SK-N-SH treated with all-trans-retinoic acid at 6 μM for 48 hours (cell line): ENCODE results near the gene C4BPB.

Experiments used
- ATAC-seq: fragments of 200-7000 bp; cut with Tn5 transposase; 3 replicates; pipeline ENCODE4 v1.9.1; 2020; ENCODE audit warnings: mild to moderate bottlenecking, moderate library complexity
- ARNTL ChIP-seq: fragments of 450-650 bp; formaldehyde crosslinking; IDR thresholded peaks from 2 replicates; pipeline ENCODE4 v1.5.0; 2020; ENCODE audit warnings: low read depth, mild to moderate bottlenecking, moderate library complexity, borderline replicate concordance
- BACH2 ChIP-seq: fragments of 250-450 bp; sonication (Bioruptor Pico); IDR thresholded peaks from 2 replicates; pipeline ENCODE4 v1.9.0; 2021; ENCODE audit warnings: mild to moderate bottlenecking, borderline replicate concordance
- CREB5 ChIP-seq: fragments of 250-450 bp; sonication (Bioruptor Pico); IDR thresholded peaks from 2 replicates; pipeline ENCODE4 v1.5.1; 2020; ENCODE audit warnings: low read depth, mild to moderate bottlenecking, moderate library complexity
- CSDC2 ChIP-seq: fragments of 250-450 bp; sonication (Bioruptor Pico); IDR thresholded peaks from 2 replicates; pipeline ENCODE4 v1.5.0; 2020; ENCODE audit warnings: mild to moderate bottlenecking, moderate library complexity
- CSRNP3 ChIP-seq: fragments of 250-450 bp; sonication (Bioruptor Pico); IDR thresholded peaks from 2 replicates; pipeline ENCODE4 v1.5.1; 2021; ENCODE audit warnings: mild to moderate bottlenecking, moderate library complexity
- ESRRG ChIP-seq: fragments of 250-450 bp; sonication (Bioruptor Pico); IDR thresholded peaks from 2 replicates; pipeline ENCODE4 v1.6.1; 2021; ENCODE audit warnings: mild to moderate bottlenecking
- GLIS3 ChIP-seq: fragments of 250-450 bp; sonication (Bioruptor Pico); IDR thresholded peaks from 2 replicates; pipeline ENCODE4 v1.5.0; 2020; ENCODE audit warnings: mild to moderate bottlenecking, moderate library complexity
- ISL1 ChIP-seq: fragments of 250-450 bp; sonication (Bioruptor Pico); IDR thresholded peaks from 2 replicates; pipeline ENCODE4 v2.1.2; 2022; ENCODE audit warnings: mild to moderate bottlenecking, moderate library complexity
- OSR1 ChIP-seq: fragments of 250-450 bp; sonication (Bioruptor Pico); IDR thresholded peaks from 2 replicates; pipeline ENCODE4 v1.8.0; 2022; ENCODE audit warnings: moderate library complexity, mild to moderate bottlenecking, inconsistent platforms
- PATZ1 ChIP-seq: fragments of 250-450 bp; sonication (Bioruptor Pico); IDR thresholded peaks from 2 replicates; pipeline ENCODE4 v1.8.0; 2020; ENCODE audit warnings: mild to moderate bottlenecking, moderate library complexity, borderline replicate concordance
- POU6F1 ChIP-seq: fragments of 250-450 bp; sonication (Bioruptor Pico); IDR thresholded peaks from 2 replicates; pipeline ENCODE4 v1.8.0; 2021; ENCODE audit warnings: low read depth, mild to moderate bottlenecking, moderate library complexity, borderline replicate concordance
- PPARA ChIP-seq: fragments of 250-450 bp; sonication (Bioruptor Pico); IDR thresholded peaks from 2 replicates; pipeline ENCODE4 v1.5.0; 2020; ENCODE audit warnings: mild to moderate bottlenecking, borderline replicate concordance
- RARB ChIP-seq: fragments of 250-450 bp; sonication (Bioruptor Pico); IDR thresholded peaks from 2 replicates; pipeline ENCODE4 v1.8.0; 2021; ENCODE audit warnings: mild to moderate bottlenecking, moderate library complexity
- SNAI2 ChIP-seq: fragments of 250-450 bp; sonication (Bioruptor Pico); IDR thresholded peaks from 2 replicates; pipeline ENCODE4 v1.5.0; 2020; ENCODE audit warnings: mild to moderate bottlenecking, moderate library complexity
- TCF4 ChIP-seq: fragments of 250-450 bp; sonication (Bioruptor Pico); IDR thresholded peaks from 2 replicates; pipeline ENCODE4 v1.8.0; 2021; ENCODE audit warnings: mild to moderate bottlenecking, moderate library complexity, borderline replicate concordance
- TOX ChIP-seq: fragments of 250-450 bp; sonication (Bioruptor Pico); IDR thresholded peaks from 2 replicates; pipeline ENCODE4 v1.8.0; 2021; ENCODE audit warnings: mild to moderate bottlenecking, moderate library complexity, borderline replicate concordance
- TSHZ2 ChIP-seq: fragments of 250-450 bp; sonication (Bioruptor Pico); IDR thresholded peaks from 2 replicates; pipeline ENCODE4 v1.5.0; 2020; ENCODE audit warnings: mild to moderate bottlenecking, moderate library complexity
- ZC3H10 ChIP-seq: fragments of 250-450 bp; sonication (Bioruptor Pico); IDR thresholded peaks from 2 replicates; pipeline ENCODE4 v1.5.1; 2021; ENCODE audit warnings: mild to moderate bottlenecking, moderate library complexity
- ZFP3 ChIP-seq: fragments of 250-450 bp; sonication (Bioruptor Pico); IDR thresholded peaks from 2 replicates; pipeline ENCODE4 v1.5.0; 2020; ENCODE audit warnings: mild to moderate bottlenecking, moderate library complexity
- ZFP30 ChIP-seq: fragments of 450-650 bp; formaldehyde crosslinking; IDR thresholded peaks from 2 replicates; pipeline ENCODE4 v1.5.0; 2022; ENCODE audit warnings: mild to moderate bottlenecking, moderate library complexity
- ZNF565 ChIP-seq: fragments of 450-650 bp; formaldehyde crosslinking; conservative IDR thresholded peaks from 2 replicates; pipeline ENCODE4 v1.5.0; 2020; ENCODE audit warnings: low read depth, mild to moderate bottlenecking, moderate library complexity
- ZNF70 ChIP-seq: fragments of 450-650 bp; formaldehyde crosslinking; IDR thresholded peaks from 2 replicates; pipeline ENCODE4 v1.5.0; 2020; ENCODE audit warnings: mild to moderate bottlenecking, moderate library complexity
- ZNF8 ChIP-seq: fragments of 450-650 bp; formaldehyde crosslinking; IDR thresholded peaks from 2 replicates; pipeline ENCODE4 v1.5.0; 2020; ENCODE audit warnings: mild to moderate bottlenecking, moderate library complexity

The C4BPB gene

GRCh38 chr1:207058252-207058651, 30.4 kb upstream of the C4BPB start:
- no peak for TF ChIP-seq ZFP30
- no peak for TF ChIP-seq TCF4 (CRISPR knock-in tag)
- no peak for TF ChIP-seq ZNF70 (CRISPR knock-in tag)
- no peak for TF ChIP-seq PPARA (CRISPR knock-in tag)
- TF ChIP-seq SNAI2 (CRISPR knock-in tag), result no peak
- TF ChIP-seq TOX (CRISPR knock-in tag), result no peak
- TF ChIP-seq ZC3H10 (CRISPR knock-in tag), result no peak
- no peak for TF ChIP-seq OSR1
- no peak for TF ChIP-seq ZNF8 (CRISPR knock-in tag)
- TF ChIP-seq GLIS3 (CRISPR knock-in tag), result no peak
- no peak for TF ChIP-seq PATZ1 (CRISPR knock-in tag)

GRCh38 chr1:207058878-207059867, 29.5 kb upstream of the C4BPB start:
- no peak for TF ChIP-seq ZNF8 (CRISPR knock-in tag)
- TF ChIP-seq PPARA (CRISPR knock-in tag), result no peak
- TF ChIP-seq RARB (CRISPR knock-in tag), result no peak
- TF ChIP-seq SNAI2 (CRISPR knock-in tag), result no peak
- no peak for TF ChIP-seq TOX (CRISPR knock-in tag)
- TF ChIP-seq ZFP3, result no peak
- TF ChIP-seq TSHZ2 (CRISPR knock-in tag), result no peak
- TF ChIP-seq ZNF70 (CRISPR knock-in tag), result no peak
- no peak for TF ChIP-seq OSR1
- no peak for TF ChIP-seq GLIS3 (CRISPR knock-in tag)
- TF ChIP-seq CREB5 (CRISPR knock-in tag), result no peak
- no peak for ATAC-seq

More at GRCh38 chr1:207058252-207058651, 30.4 kb upstream of the C4BPB start:
- no peak for ATAC-seq

GRCh38 chr1:207059881-207060280, 28.8 kb upstream of the C4BPB start:
- ATAC-seq, result no peak
- TF ChIP-seq BACH2 (CRISPR knock-in tag), result no peak
- TF ChIP-seq ZNF70 (CRISPR knock-in tag), result no peak
- TF ChIP-seq ISL1, result no peak
- TF ChIP-seq PPARA (CRISPR knock-in tag), result no peak
- TF ChIP-seq ZFP30, result no peak
- no peak for TF ChIP-seq ZNF8 (CRISPR knock-in tag)
- TF ChIP-seq CSDC2, result no peak
- TF ChIP-seq RARB (CRISPR knock-in tag), result no peak
- TF ChIP-seq POU6F1 (CRISPR knock-in tag), result no peak
- no peak for TF ChIP-seq TCF4 (CRISPR knock-in tag)
- no peak for TF ChIP-seq SNAI2 (CRISPR knock-in tag)
- TF ChIP-seq TSHZ2 (CRISPR knock-in tag), result no peak
- TF ChIP-seq ZC3H10 (CRISPR knock-in tag), result no peak
- TF ChIP-seq ESRRG (CRISPR knock-in tag), result no peak
- TF ChIP-seq CSRNP3, result no peak
- no peak for TF ChIP-seq ZFP3
- no peak for TF ChIP-seq ZNF565 (CRISPR knock-in tag)
- no peak for TF ChIP-seq GLIS3 (CRISPR knock-in tag)
- TF ChIP-seq ARNTL (CRISPR knock-in tag), result no peak
- no peak for TF ChIP-seq OSR1
